Measurements from ENCODE around the gene MVP. TPM values are rescaled to one million over a fixed set of nuclear protein-coding genes. Genes with fewer than 3 reads are reported as not detected.

MVP gene
- total and polyA plus RNA-seq, 4 donors = 150 to 322 (median 253) TPM

GRCh38 chr16:29806641-29807425 is 13.4 kb upstream of the MVP start:
- TF ChIP-seq, protein P1, sequence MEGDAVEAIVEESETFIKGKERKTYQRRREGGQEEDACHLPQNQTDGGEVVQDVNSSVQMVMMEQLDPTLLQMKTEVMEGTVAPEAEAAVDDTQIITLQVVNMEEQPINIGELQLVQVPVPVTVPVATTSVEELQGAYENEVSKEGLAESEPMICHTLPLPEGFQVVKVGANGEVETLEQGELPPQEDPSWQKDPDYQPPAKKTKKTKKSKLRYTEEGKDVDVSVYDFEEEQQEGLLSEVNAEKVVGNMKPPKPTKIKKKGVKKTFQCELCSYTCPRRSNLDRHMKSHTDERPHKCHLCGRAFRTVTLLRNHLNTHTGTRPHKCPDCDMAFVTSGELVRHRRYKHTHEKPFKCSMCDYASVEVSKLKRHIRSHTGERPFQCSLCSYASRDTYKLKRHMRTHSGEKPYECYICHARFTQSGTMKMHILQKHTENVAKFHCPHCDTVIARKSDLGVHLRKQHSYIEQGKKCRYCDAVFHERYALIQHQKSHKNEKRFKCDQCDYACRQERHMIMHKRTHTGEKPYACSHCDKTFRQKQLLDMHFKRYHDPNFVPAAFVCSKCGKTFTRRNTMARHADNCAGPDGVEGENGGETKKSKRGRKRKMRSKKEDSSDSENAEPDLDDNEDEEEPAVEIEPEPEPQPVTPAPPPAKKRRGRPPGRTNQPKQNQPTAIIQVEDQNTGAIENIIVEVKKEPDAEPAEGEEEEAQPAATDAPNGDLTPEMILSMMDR (IDR thresholded peaks at IDR 0.05; ENCODE audit: control extremely low read depth, extremely low read depth) = no peak
- DNase-seq = peak; percentile 57 to 66 (median 66)
- no peak for ATAC-seq (ENCODE audit: insufficient read depth, low FRiP score)
- Histone ChIP-seq H3K27ac (ENCODE audit: low read depth in 1 of 2, low read length in 1 of 2) (peak overlapping the region; percentile 75 to 79), H3K36me3 (ENCODE audit: control insufficient read depth in 4 of 4, insufficient read depth in 4 of 4, low read length in 4 of 4) (peaks cover 0 to 29% (median 19%) of the 10 kb centered on the region in 4 donors), H3K4me3 (peak overlapping the region; percentile 54), H3K4me1 (ENCODE audit: control insufficient read depth in 5 of 5, insufficient read depth in 5 of 5, low read length in 5 of 5) (peaks cover 8 to 56% (median 25%) of the 10 kb centered on the region in 5 donors), H3K27me3 (ENCODE audit: control insufficient read depth in 3 of 3, insufficient read depth in 3 of 3, low read length in 2 of 3) (no peaks in the 10 kb centered on the region), H3K9me3 (ENCODE audit: control insufficient read depth in 4 of 4, insufficient read depth in 3 of 4, low read length in 3 of 4) (no peaks in the 10 kb centered on the region), H3K9ac (ENCODE audit: insufficient read depth in 1 of 2, low read length in 2 of 2) (no peak overlapping the region)
- 0 to 1% methylated on average over 80 to 99 of the region's 99 CpGs for WGBS, 2 donors

DNA sequence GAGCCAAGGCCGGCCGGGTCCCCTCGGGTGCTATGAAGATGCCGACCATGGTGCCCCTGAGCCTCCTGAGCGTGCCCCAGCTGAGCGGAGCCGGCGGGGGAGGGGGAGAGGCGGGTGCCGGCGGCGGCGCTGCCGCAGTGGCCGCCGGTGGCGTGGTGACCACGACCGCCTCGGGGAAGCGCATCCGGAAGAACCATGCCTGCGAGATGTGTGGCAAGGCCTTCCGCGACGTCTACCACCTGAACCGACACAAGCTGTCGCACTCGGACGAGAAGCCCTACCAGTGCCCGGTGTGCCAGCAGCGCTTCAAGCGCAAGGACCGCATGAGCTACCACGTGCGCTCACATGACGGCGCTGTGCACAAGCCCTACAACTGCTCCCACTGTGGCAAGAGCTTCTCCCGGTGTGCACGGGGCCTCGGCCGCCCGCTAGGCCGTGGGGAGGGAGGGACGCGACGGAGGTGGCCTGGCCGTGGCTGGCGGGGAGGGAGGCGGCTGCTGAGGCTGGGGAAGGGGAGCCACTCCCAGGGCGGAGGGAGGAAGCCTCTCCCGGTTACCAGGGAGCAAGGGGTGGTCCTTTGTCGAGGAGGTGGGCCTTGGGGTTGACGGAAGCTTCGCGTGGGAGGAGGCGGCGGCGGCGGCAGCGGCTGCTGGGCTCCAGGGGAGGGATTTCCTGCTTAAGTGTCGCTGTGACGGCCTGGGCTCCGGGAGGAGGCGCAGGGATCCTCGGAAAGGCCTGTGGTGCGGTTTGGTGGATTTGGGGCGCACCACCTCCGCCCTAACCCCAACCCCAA is 12.6 kb upstream of the MVP start:
- H3K4me1 ChIP-seq (ENCODE audit: control insufficient read depth in 5 of 5, insufficient read depth in 5 of 5, low read length in 5 of 5) = peaks cover 8 to 60% (median 29%) of the 10 kb centered on the region in 5 donors
- H3K9ac ChIP-seq (ENCODE audit: insufficient read depth in 1 of 2, low read length in 2 of 2) = peak overlapping the region in 1 of 2 donors; percentile 46
- H3K4me3 ChIP-seq = peak overlapping the region; percentile 54
- ATAC-seq (ENCODE audit: insufficient read depth, low FRiP score) (peak; percentile 12), DNase-seq (peak; percentile 91 to 95 (median 93))
- H3K9me3 ChIP-seq (ENCODE audit: control insufficient read depth in 4 of 4, insufficient read depth in 3 of 4, low read length in 3 of 4) = no peaks in the 10 kb centered on the region
- TF ChIP-seq, protein P1 (IDR thresholded peaks at IDR 0.05; ENCODE audit: control extremely low read depth, extremely low read depth) = no peak
- no peaks in the 10 kb centered on the region for H3K27me3 ChIP-seq (ENCODE audit: control insufficient read depth in 3 of 3, insufficient read depth in 3 of 3, low read length in 2 of 3)
- peak overlapping the region; percentile 75 to 79 for H3K27ac ChIP-seq (ENCODE audit: low read depth in 1 of 2, low read length in 1 of 2)
- WGBS, 2 donors = 1% methylated on average over 64 to 69 of the region's 69 CpGs
- peaks cover 0 to 25% (median 17%) of the 10 kb centered on the region in 4 donors for H3K36me3 ChIP-seq (ENCODE audit: control insufficient read depth in 4 of 4, insufficient read depth in 4 of 4, low read length in 4 of 4)

DNA sequence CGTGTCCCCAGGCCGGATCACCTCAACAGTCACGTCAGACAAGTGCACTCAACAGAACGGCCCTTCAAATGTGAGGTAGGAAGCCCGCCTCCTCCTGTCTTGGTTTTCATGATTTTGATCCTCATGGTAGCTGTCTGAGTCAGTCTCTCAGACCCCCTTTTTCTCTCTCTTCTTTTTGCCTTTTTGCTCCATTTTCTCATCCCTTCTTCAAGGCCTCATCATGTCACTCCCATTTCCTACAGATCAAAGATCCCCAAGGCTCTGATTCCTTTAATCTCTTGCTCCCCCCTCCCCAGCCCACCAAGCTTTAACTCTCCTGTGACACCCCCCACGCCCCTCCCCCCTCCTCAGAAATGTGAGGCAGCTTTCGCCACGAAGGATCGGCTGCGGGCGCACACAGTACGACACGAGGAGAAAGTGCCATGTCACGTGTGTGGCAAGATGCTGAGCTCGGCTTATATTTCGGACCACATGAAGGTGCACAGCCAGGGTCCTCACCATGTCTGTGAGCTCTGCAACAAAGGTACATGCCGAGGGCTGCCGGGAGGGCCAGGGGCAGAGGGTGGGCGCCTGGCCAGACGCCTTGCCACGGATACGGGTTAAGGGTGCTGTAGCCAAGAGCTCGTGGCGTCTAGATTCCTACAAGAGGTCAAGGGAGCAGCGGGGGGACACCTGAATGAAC is 11.9 kb upstream of the MVP start:
- Histone ChIP-seq H3K4me1 (ENCODE audit: control insufficient read depth in 5 of 5, insufficient read depth in 5 of 5, low read length in 5 of 5) (peaks cover 8 to 68% (median 29%) of the 10 kb centered on the region in 5 donors), H3K9ac (ENCODE audit: insufficient read depth in 1 of 2, low read length in 2 of 2) (peak overlapping the region in 1 of 2 donors; percentile 46), H3K4me3 (no peak overlapping the region), H3K27ac (ENCODE audit: low read depth in 1 of 2, low read length in 1 of 2) (peak overlapping the region; percentile 75 to 79), H3K36me3 (ENCODE audit: control insufficient read depth in 4 of 4, insufficient read depth in 4 of 4, low read length in 4 of 4) (peaks cover 0 to 22% (median 14%) of the 10 kb centered on the region in 4 donors), H3K27me3 (ENCODE audit: control insufficient read depth in 3 of 3, insufficient read depth in 3 of 3, low read length in 2 of 3) (no peaks in the 10 kb centered on the region), H3K9me3 (ENCODE audit: control insufficient read depth in 4 of 4, insufficient read depth in 3 of 4, low read length in 3 of 4) (no peaks in the 10 kb centered on the region)
- TF ChIP-seq, protein P1 (IDR thresholded peaks at IDR 0.05; ENCODE audit: control extremely low read depth, extremely low read depth) = no peak
- no peak for ATAC-seq (ENCODE audit: insufficient read depth, low FRiP score)
- 41 to 52% methylated on average over 25 of the region's 25 CpGs for WGBS, 2 donors
- no peak for DNase-seq
